ENCODE measurements around the gene GRM4.
A peak's percentile ranks its signal among the peaks of the same experiment; 100 is the strongest.
"Not testable (repeated sequence)": the region's sequence is repeated elsewhere in the genome, so short reads cannot be mapped to it uniquely, and the experiment has no call there.

GRM4 gene

GRCh38 chr6:34061348-34061747 is 84.5 kb downstream of the GRM4 start:
- no peak for DNase-seq

DNA sequence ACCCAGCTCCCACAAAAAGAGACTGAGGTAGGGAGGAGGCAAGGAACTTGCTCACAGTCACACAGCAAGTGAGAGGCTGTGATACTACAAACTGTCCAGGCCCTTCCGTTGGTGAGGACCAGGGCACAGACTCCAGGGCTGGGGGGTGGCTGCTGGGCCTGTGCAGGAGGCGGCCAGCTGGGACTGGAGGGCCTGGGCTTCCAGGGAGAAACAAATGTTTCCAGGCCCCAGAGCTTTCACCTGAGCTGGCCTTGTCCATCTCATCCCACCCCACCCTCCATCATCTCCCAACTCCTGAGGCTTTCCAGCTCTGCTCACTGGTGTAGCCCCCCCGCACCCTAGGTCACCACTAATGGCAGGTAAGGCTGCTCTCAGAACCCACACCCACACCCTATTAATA is 86.0 kb downstream of the GRM4 start:
- no peak for DNase-seq

DNA sequence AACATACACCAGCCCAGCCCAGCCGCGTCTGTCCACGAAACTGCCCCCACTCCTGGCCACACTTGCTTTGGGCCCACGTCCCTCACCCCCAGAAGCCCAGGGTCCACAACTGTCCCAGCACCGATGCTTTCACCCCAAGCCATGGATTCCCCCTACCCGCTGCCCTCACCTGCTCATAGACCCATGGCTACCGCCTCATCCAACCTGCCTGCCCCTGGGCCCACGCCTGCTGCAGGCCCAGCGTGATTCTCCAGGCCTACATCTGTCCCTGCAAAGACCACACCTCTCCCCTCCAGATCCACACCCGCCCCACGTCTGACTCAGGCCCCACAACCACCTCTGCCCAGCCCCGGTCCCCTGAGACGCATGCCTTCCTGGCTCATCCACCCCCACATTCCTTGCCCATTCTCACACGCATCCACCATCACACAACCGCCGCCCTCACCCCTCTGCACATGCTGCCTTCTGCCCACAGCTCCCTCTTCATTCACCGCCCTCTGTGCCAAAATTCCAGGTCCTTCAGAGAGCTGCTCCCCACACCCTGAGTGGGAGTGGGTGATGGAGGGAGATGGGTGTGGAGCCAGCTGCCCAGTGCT is 86.7 kb downstream of the GRM4 start:
- DNase-seq: no peak

- no peak for DNase-seq
Observed at GRCh38 chr6:34057790-34058189, 88.1 kb downstream of the GRM4 start.

GRCh38 chr6:34057191-34057590 is 88.7 kb downstream of the GRM4 start:
- DNase-seq: no peak

- peak in 2 of 3 donors; percentile 7 to 22 for DNase-seq
Observed at GRCh38 chr6:34056305-34057108, 89.4 kb downstream of the GRM4 start.

GRCh38 chr6:34055223-34055933 is 90.5 kb downstream of the GRM4 start:
- DNase-seq: peak; percentile 71 to 81 (median 71)

GRCh38 chr6:34053721-34054120 is 92.2 kb downstream of the GRM4 start:
- no peak for DNase-seq

- no peak for DNase-seq
Observed at GRCh38 chr6:34052918-34053608, 92.8 kb downstream of the GRM4 start.

GRCh38 chr6:34052071-34052825 is 93.6 kb downstream of the GRM4 start:
- no peak for DNase-seq

- DNase-seq: no peak
Observed at GRCh38 chr6:34051331-34051919, 94.5 kb downstream of the GRM4 start.

DNA sequence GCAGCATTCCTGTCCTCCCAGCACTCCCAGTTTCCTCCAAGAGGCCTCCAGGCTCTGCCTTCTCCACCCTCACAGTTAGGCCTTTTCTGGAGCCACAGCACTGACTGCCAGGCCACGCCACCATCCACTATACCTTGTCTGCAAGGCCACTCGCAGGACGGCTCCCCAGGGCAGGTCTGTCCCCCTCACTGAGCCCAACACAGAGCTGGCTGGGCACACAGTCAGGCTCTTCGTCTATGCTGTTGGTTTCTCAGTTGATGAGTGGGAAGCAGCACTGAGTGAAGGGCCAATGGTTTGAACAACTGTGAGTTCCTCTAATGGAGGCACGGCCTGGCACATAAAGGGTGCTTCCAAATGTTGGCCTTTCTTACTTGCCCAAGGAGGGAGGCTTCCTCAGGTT is 95.2 kb downstream of the GRM4 start:
- DNase-seq: no peak

DNA sequence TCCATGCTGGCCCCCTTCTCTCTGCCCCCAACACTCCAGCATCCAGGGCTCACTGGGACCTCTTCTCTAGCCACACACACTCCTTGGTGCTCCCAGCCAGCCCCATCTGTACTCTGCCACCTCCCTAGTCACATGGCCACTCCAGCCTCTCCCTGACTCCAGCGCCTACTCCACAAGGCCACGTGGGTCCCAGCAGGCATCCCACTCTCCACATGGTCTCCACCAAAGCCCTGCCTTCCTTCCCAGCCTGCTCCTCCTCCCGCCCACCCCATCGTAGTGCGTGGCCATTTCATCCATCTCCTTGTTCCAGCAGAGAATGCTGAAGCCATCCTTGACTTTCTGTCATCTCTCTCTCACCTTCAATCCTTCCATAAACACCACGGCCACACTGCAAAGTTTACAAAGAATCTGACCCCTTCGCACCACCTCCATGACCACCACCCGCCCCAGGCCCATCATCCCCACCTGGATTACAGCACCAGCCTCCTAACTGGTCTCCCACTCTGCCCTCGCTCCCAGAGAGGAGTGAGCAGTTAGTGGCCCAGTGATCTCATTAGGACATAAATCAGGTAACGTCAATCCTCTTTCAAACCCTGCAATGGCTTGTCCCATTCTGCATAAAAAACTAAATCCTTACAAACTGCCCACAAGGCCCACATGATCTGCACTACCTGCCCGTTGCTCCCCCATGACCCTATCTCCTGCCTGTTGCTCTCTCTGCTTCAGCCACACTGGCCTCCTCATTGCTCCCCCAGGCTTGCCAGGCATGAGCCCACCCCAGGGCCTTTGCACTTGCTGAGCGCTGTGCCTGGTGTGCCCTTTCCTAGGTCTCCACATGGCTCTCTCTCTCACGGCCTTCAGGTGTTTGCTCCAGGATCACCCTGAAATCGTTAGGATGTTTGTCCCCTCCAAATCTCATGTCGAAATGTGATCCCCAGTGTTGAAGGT is 96.2 kb downstream of the GRM4 start:
- DNase-seq: no peak

DNA sequence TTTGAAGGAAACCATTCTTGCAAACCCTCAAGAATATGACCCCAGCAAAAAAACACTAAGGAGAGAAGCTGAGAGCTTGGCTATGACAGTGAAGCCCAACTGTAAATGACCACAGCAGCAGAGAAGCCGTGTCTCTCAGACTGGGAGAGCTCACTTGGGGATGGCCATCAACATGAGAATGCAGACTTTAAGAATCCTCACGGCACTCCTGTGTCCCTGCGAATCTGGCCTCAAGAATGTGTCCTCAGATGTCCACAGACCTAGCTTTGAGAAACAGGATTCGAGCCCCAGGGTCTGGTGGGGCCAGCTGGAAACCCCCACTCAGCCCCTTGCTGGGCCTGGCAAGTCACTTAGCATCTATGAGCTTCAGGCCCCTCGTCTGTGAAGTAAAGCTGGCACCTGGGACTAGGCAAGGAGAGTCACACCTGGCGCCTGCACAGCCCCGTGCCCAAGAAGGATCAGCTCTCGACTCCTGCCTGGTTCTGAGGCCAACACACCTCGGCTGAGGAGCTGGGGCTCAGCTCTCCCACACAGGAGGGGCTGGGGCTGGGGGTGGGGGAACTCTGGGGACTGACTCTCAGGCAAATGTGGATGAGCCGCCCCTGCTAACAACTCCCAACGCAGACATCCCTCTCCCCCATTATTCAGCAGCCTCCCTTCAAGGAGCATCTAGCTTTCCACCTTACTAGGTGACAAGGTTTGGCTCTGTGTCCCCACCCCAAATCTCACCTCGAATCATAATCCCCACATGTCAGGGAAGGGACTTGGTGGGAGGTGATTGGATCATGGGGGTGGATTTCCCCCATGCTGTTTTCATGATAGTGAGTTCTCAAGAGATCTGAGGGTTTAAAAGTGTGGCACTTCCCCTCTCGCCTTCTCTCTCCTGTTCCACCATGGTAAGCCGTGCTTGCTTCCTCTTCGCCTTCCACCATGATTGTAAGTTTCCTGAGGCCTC is 97.7 kb downstream of the GRM4 start:
- no peak for DNase-seq

GRCh38 chr6:34046617-34047016 is 99.3 kb downstream of the GRM4 start:
- DNase-seq: no peak

GRCh38 chr6:34045771-34046170 is 100.1 kb downstream of the GRM4 start:
- no peak for DNase-seq

- no peak for DNase-seq
Observed at GRCh38 chr6:34044945-34045595, 100.8 kb downstream of the GRM4 start.

DNA sequence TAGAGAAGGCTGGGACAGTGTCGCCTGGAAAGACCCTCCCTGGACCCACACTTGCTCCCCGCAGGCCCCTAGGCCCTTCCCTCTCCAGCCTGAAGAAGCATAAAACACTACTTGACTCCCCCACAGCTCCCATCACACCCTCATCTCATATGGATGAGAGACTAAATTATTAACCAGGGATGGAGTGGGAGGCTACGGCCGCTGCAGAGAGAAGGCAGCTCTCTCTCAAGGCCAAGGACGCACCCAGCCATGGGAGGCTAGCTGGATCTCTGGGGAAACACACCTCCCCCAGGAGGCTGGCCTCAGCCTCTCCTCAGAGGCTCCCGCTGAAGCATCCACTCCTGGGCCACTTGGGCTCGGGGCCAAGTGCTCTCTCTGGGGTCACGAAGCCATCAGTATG is 102.5 kb downstream of the GRM4 start:
- DNase-seq: no peak

DNA sequence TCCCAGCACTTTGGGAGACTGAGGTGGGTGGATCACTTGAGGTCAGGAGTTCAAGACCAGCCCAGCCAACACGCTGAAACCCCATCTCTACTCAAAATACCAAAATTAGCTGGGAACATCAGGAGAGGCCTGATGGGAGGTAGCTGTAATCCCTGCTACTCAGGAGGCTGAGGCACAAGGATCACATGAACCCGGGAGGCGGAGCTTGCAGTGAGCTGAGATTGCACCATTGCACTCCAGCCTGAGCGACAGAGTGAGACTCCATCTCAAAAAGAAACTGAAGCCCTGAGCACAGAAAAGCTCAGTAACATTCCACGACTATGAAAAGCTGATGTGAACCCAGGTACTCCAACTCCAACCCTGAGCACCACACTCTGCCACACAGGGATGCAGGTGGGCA is 103.9 kb downstream of the GRM4 start:
- DNase-seq: not testable (repeated sequence)
